SW 1271 (cell line): ENCODE data around the gene CELSR1.
"Not testable (repeated sequence)": the region's sequence is repeated elsewhere in the genome, so short reads cannot be mapped to it uniquely, and the experiment has no call there.

Source experiments
- DNase-seq, 2 experiments: peaks; one replicate each; lab custom pipeline; 2025; lab: John Stamatoyannopoulos, UW

Gene CELSR1

DNA sequence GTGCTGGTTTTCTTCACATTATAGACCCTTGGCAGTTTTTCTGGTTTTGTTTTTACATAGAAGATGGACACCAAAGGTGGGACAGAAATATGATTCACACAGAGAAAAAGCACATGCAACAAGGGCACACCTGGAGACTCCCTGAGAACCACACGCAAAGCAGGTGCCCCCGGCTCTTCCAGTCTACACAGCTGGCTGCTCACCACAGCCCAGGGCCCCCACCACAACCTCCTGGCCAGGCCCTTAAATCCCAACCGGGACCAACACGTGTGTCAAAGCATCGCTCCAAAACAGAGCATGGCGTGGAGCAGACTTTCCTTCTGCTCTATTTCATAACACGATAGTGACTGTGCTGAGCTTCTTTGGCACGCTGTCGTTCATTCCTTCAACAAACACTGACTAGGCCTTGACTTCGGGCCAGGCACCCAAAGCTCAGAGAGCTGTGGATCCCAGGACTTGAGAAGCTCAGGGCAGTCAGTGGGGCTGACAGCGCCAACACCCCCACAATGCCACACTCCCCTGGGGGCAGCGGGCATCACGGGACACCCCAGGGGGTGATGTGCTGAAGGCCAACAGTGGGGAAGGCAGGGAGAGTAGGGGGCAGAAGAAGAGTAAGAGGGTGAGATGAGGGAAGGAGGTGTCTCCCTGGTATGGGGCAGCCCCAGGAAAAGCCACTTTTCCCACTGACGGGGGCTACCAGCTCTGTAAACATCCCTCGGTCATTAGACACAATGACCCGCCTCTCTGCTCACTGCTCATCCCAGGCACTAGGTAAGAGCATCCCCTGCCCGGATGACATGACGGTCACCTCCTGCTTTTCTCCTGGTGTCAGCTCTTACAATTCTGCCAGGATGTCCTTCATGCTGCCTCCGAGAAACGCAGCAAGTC, 26.0 kb downstream of the CELSR1 start:
- DNase-seq: no peak

- DNase-seq: no peak
Measured at GRCh38 chr22:46509416-46510089, 27.9 kb downstream of the CELSR1 start.

DNA sequence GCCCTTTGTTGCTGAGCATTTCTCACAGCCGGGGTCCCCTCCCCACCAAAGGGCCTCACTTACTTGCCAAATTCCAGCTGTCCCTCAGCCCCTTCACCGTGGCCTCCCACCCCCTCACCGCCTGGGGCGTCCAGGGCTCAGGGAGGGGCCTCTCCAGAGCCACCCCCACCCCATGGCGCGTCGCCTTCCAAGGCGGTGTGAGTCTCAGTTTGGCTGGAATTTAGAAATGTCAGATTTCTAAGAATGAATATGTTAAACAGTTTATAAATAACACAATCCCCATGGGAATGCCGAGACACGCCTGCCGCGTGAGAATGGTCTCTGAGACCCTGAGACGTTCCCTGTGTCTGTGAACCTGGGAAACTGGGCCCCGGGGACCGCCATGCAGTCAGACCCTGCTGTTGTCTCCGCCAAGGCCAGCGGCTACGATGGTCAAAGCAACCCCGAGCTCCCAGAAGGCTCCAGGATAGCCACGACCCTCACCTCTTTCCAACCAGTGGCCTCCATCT, 28.9 kb downstream of the CELSR1 start:
- DNase-seq: no peak

GRCh38 chr22:46507451-46508425, 29.7 kb downstream of the CELSR1 start:
- no peak for DNase-seq

DNA sequence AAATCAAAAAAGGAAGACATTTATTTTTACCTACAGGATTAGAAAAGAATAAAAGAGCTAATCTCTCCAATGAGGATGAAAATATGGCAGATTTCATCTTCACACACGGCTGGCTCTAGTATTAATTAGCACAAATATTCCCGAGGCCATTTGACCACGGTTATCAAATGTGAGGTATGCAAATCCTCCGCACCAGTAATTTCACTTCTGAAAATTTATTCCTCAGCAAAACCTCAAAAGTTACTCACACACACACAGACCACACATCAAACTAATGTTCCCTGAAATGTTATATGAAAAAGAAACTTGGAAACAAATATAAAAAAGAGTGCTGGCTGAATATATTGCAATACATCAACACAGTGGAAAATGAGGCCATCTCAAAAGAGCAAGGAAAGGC, 32.8 kb downstream of the CELSR1 start:
- DNase-seq: no peak

GRCh38 chr22:46502440-46503175, 34.8 kb downstream of the CELSR1 start:
- no peak for DNase-seq

DNA sequence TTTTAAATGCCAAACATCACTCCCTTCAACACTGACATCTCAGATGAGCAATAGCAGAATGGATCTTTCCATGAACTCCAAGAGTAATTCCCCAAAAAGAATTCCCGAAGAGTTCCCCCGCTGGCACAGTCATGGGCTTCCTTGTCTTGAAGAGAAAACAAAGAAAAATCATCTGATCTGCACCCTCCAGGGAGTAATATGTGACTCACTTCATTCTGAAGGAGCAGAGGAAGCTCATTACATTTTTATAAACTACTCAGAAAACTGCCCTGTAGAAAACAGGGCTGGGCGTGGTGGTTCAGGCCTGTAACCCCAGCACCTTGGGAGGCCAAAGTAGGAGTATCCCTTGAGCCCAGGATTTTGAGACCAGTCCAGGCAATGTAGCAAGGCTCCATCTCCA, 35.7 kb downstream of the CELSR1 start:
- DNase-seq: no peak

DNA sequence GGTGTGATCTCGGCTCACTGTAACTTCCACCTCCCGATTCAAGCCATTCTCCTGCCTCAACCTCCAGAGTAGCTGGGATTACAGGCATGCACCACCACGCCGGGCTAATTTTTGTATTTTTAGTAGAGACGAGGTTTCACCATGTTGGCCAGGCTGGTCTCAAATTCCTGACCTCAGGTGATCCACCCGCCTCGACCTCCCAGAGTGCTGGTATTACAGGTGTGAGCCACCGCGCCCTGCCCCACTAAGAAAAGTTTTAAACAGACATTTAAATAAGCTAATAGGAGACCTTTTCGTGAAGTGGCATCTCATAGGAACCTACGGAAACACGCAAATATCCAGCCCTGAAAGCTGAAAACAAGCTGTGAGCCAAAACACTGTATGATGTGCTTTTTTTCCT, 36.2 kb downstream of the CELSR1 start:
- DNase-seq: not testable (repeated sequence)

- no peak for DNase-seq
Measured at GRCh38 chr22:46500201-46500600, 37.2 kb downstream of the CELSR1 start.

GRCh38 chr22:46499805-46500189, 37.6 kb downstream of the CELSR1 start:
- no peak for DNase-seq

DNA sequence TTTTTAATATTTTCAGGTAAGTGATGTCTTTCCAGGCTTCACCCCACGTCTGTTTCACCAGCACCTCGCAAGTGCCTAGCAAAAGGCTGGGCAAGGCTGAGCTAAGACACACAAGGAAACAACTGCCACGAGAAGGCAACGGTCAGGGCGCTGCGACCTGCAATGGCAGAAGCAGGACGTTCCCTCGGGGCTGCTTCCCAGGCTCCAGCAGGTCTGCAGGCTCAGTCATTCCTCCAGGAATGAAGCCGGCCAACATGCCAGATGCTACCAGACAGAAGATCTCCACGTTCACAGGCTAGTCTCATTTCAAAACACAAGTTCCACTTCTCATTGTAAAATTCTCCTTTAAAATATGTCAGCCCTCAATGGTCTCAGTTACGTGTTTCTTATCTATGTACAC, 45.5 kb downstream of the CELSR1 start:
- DNase-seq: no peak

DNA sequence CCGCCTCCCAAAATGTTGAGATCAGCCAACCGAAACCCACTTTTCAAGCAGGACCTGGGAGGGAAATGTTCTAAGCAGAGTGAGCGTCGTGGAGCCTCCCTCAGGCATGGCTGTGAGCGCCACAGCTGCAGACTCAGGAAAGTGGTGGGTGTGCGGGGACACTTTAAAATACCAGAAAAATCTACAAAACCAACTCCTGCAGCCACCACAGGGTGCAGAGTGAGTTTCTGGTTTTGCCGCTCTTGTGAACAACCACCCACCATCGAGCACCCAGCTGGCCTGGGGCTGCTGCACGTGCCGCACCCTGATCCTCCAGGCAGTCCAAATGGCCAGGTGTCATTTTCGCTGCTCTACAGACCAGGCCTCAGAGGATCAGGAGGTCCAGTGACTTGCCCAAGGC, 46.9 kb downstream of the CELSR1 start:
- DNase-seq: no peak

DNA sequence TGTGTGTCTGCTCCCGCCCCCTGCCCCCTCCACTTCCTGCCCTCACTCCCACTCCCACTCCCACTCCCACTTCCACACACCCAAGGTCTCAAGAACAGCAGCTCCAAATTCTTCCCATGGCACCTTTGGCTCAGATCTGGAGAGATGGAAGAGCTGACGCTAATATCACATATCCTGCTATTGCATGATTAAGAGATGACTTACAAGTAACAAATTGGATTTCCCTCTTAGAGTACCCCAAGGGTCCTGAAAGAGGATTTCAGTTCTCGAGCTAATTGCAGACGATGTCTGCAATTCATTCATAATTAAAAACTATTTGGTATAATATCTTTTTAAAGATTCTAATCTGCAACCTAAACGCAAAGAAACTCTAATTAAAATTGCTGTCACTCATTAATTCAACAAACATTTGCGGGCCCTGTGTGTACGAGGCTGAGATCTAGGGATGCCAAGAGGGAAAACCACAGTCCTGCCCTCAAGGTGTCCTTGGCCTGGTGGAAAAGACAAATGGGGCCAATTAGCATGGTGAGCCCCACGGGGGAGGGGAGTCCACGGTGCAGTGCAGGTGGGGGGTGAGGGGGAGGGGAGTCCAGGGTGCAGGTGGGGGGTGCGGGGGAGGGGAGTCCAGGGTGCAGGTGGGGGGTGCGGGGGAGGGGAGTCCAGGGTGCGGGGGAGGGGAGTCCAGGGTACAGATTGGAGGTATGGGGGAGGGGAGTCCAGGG, 50.3 kb downstream of the CELSR1 start:
- DNase-seq: no peak

- DNase-seq: no peak
Measured at GRCh38 chr22:46484861-46485595, 52.4 kb downstream of the CELSR1 start.

GRCh38 chr22:46484156-46484860, 53.1 kb downstream of the CELSR1 start:
- no peak for DNase-seq

DNA sequence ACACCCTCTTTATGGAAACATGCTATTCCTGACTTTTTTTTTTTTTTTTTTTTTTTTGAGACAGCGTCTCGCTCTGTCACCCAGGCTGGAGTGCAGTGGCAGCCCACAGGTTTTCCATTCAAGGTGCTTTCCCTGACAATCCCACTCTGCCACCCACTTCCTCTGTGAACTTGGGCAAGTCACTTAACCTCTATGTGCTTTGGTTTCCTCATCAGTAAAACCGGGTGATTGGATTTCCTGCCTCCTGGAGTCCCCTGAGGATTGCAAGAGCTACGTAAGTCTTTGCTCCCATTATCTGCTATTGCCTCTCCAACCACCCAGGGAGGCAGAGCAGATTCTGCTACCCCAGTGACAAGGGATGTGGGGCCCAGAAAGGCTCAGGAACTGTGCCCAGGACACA, 54.1 kb downstream of the CELSR1 start:
- no peak for DNase-seq

- DNase-seq: no peak
Measured at GRCh38 chr22:46482056-46482675, 55.3 kb downstream of the CELSR1 start.

DNA sequence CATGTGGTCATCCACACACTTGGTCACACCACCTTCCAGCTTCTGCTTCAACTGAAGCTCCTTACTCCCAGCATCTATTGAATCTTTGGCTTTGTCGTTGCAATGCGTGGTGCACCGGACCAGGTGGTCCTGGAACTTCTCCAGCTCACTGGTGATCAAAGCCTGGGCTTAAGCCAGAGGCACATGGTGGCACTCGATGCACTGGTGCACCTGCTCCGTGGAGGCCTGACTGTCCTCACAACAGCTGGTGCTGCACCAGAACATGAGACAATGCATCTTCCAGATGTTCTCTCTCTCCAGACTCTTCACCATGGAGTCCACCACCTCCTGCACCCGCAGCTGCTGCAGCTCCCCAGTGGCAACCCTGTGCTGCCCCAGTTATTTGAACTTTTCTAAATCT, 56.0 kb downstream of the CELSR1 start:
- no peak for DNase-seq

- DNase-seq: no peak
Measured at GRCh38 chr22:46480396-46480795, 57.0 kb downstream of the CELSR1 start.
